Measurements from ENCODE around the gene VWDE.

Gene VWDE

GRCh38 chr7:12289996-12290395 is 113.7 kb downstream of the VWDE start:
- no peak for DNase-seq (ENCODE audit: low spot score)

- no peak for DNase-seq (ENCODE audit: low spot score)
Measured at GRCh38 chr7:12287901-12288300, 115.8 kb downstream of the VWDE start.

- no peak for DNase-seq (ENCODE audit: low spot score)
Measured at GRCh38 chr7:12281038-12281437, 122.6 kb downstream of the VWDE start.
